GM21526 (cell line): Measurements from ENCODE around the gene LTBP1.

Experiments used
- ATAC-seq: cut with Tn5 transposase; IDR thresholded peaks from one replicate; pipeline ENCODE4 v1.9.1; 2021; ENCODE audit warnings: moderate library complexity; ENCODE audit not compliant: unreplicated experiment, low FRiP score

Gene LTBP1

DNA sequence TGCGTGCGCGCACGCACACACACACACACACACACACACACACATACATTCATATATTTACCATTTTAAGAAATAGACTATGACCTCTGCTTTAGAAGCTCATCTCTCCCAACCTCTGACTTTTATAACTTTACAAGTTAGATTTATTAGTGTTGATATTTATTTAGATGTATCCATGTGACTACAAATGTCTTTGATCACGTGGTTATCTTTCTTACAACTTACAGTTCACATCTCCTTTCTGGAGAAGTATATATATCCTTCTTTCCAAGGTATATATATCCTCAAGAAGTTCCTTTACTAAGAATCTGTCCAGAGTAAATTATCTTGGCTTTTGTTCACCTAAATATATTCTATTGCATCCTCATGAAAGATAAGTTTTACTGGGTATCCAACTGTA lies 16.3 kb upstream of the LTBP1 start:
- no peak for ATAC-seq

DNA sequence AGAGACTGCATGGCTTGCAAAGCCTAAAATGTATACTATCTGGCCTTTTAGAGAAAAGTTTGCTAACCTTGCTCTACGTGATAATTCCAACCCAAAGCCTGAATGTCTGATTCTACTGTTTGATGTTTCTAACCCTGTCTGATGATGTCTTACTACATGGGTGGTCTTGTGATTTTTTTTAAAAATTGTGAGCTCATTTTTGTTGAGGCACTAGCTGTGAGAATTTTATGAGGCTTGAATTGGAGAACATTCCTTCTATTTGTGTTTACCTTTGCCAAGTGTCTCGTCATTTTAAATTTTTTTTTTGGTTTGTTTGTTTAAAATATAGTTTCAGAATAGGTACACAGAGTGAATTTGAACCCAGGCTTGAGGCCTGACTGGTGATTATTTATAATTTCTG lies 15.2 kb upstream of the LTBP1 start:
- ATAC-seq: no peak

DNA sequence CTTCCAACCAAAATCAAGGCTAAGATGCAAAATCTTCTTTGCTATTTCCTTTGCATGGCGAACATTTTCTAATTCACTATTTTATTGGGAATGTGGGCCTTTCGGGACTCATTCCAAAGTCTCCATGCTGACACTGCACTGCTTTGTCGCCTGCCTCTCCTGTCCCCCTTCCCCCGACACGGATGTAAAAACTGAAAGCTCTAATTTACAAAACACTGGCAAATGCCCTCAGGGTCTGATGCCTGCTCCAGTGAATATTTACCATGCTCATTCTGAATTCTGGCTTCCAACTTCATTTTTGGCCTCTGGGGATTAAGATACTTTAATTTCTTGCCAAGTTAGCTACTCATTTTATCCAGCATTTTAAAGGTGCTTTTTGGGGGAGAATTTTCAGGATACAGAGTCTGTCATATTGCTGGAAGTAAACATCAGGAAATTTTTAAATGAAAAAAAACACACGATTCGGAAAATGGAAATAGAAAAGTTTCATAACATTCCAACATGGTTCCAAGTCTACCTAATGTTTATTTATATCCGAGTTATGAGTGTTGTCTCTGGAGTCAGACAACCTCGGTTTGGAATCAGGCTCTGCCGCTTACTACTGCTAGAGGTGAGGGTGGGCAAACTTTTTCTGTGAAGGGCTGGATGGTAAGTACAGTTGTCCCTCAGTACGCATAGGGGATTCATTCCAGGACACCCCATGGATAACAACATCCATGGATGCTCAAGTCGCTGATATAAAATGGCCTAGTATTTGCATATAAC lies 14.6 kb upstream of the LTBP1 start:
- ATAC-seq: no peak

DNA sequence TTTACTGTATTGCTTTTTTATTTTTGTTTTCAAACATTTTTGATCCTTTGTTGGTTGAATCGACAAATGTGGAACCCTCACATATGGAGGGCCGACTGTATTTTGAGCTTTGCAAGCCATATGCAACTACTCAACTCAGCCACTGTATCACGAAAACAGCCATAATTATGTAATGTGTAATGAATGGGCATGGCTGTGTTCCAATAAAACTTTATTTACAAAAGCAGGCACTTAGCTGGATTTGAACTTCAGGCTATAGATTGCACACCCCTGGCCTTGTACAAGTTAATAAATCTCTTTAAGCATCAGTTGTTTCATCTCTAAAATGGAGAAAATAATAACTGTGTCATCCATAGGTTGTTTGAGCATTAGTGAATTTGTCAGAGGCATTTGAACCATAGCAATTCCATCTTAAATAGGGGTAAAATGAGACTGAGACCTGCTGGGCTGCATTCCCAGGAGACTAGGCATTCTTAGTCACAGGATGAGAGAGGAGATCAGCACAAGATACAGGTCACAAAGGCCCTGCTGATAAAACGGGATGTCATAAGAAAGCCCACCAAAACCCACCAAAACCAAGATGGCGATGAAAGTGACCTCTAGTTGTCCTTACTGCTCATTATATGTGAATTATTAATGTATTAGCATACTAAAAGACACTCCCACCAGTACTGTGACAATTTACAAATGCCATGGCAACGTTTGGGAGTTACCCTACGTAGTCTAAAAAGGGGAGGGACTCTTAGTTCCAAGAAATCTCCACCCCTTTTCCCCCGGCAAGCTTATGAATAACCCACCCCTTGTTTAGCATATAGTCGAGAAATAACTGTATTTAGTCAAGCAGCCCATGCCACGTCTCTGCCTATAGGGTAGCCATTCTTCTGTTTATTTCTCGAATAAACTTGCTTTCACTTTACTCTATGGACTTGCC lies 13.7 kb upstream of the LTBP1 start:
- no peak for ATAC-seq

DNA sequence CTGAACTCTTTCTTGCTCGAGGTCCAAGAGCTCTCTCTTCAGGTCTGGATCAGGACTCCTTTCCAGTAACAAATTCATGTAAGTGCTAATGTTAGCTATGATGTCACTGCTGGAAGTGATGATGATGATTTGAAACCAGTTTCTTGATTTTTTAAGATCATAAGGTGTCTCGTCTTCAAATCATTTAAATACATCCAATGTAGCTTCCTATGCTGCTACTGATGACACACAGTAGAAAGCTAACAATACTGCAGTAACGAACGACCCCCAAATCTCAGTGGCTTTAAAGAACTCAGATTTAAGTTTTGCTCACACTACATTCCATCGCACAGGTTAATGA lies 13.0 kb upstream of the LTBP1 start:
- ATAC-seq: no peak

DNA sequence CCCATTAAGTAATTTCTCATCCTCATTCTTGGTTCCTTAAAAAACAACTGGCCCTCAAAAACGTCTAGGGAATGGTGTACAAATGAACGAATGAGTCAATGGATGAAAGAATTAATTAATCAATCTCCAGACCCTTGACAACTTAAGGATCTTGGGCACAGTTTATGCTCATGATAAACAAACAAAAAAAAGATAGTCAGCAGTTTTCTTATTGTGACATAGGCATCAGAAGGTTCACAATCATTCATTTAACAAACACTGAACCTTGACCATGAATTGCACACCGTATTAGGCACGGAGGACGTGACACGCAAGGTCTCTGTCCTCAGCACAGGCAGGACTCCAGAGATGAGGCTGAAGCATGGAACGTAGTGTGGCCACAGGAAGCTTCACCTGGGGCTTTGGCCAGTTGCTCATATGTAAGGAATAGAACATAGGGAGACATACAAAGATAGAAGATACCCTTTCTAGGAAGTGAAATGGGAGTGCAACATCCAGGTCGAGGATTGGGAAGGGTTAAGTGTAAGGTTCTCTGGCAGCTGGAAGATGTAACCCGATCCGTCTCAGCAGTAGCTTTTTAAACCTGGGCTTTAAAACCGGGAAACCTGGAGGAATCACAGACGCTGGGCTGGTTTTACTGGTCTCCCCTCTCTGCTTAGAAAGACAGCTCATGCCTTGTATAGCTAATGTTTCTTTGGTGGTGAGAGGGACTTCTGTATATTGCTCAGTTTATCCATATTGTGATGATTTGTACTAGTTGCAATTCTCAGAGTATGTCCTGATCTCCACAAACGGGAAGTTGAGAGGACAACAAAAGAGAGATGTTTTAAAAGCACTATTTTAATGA lies 8.9 kb upstream of the LTBP1 start:
- ATAC-seq: no peak

DNA sequence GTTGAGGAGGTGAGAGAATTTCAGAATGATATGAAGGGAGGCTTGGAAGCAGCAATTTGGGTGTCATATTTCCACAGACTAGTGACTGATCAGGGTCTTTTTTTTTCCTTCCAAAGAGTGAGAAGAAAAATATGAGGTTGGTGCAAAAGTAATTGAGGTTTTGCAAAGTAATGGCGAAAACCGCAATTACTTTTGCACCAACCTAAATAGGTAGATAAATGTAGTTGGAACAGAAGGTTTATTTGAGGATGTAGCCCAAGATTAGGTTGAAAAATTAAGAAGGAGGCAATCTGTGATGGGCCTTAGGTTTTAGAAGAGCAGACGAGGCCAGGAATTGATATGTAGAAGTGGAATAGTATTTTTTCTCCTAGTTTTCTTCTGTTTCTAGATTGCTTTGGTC lies 7.8 kb upstream of the LTBP1 start:
- no peak for ATAC-seq

DNA sequence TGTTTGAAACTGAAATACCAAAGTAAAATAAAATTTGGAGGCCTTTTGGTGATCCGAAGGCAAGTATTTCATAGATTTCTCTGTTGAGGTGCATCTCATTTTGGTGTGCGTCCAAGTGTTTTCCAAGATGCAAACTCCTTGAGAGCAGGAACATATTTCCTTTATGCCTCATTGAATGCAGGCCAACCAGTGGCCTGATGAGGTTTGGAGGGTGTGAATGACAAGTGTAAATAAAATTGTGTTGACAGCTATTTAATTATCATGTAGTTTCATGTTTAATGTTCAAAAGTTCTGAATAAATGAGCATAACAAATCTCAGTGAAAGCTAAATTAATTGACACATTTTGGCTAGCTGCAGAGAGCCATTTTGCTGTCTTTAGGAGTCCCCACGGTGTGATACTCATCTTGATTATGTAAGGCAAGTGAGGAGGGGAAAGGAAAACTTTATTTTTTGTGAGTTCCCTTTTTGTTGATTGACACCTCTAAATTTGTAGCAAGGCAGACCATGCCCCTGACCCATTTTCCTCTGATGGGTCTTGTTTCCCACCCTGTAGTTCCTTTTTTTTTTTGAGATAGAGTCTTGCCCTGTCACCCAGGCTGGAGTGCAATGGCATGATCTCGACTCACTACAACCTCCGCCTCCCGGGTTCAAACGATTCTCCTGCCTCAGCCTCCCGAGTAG lies 6.3 kb upstream of the LTBP1 start:
- no peak for ATAC-seq

DNA sequence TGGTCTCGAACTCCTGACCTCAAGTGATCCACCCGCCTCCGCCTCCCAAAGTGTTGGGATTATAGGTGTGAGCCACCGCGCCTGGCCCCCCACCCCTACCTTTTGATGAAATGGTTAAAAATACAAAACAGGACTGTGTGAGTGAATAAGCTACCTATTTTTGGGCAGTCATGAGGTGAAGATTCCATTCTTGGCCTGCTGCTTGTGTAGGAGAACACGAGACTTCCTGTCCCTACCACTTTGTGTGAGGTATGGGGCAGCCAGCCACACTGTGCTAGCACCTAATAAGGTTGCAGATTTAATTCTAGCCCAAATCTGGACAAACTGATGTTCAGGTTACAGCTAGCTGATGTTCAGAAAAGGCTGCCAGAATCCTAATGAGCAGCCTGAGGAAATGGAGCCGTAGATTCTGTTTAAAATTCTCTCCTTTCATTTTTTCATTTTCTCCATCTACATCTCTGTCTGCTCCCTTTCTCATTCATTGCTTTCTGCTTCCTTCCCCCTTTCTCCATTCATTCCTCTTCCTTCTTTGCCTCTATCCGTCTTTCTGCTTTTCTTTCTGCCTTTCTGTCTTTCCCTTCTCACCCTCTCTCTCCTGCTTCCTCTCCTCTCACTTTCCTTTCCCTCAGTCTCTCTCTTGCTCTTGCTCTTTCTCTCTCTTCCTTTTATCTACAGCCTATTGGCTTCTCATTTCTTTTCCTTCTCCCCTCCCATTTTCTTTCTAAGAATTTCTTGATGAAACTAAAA lies 4.6 kb upstream of the LTBP1 start:
- no peak for ATAC-seq

DNA sequence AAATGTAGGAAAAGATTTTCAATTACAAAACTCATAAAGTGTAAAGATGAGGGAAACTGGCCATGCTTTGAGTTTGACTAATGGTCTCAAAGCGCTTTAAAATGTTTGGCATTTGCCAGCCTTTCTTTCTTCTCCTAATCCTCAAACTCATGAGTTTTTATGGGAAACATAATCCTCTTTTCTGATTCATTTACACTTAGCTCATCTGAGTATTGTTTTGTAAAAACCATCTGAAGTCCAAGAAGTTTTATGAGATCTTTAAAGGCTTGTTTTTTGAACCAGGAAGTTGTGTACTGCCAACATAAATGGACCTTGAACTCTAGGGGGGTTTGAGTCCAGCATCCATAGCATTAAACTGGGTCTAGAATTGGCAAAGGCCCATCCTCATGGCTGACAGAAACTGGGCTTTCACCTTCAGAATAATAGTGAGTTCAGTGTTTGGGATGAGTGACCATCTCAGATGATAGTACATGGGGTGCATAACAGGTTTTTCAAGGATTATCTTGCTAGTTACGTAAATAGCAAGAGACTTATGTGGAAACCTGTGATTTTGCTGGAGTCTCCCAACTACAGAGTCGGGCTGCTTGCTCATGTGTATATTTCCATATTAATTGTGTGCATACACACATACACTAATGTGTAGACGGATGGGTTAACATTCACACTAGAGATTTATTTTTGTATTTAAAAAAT lies 3.8 kb upstream of the LTBP1 start:
- no peak for ATAC-seq

DNA sequence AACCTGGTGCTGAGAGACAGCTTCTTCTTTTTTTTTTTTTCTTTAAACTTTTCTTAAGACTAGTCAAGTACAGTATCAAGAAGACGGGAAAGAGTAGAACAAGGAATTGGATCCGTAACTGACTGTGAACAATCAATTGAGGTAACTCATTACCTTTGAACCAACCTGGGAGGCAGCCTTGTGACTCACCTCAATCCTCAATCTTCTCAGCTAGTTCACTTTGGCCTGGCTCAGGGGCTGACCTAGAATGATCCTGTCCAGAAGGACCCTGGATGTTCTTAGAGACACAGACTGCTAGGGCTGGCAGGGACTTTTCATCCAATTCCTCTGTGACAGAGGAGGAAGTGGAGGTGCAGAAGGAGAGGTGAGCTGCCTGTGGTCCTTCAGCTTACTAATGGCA lies 1.5 kb upstream of the LTBP1 start:
- no peak for ATAC-seq

DNA sequence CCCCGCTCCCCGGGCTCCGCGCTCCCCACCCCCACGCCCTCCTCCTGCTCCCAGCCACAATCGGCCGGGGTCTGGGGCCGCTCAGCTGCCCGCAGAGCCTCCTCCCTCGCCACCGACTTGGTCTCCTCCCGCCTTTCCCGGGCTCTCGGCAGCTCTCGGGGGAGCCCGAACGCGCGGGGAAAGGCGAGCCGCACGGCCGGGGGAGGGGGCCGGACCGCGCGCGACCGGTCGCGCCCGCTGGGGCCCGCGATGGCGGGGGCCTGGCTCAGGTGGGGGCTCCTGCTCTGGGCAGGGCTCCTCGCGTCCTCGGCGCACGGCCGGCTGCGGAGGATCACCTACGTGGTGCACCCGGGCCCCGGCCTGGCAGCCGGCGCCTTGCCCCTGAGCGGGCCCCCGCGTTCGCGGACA lies 327 bp downstream of the LTBP1 start:
- ATAC-seq: peak; percentile 24

DNA sequence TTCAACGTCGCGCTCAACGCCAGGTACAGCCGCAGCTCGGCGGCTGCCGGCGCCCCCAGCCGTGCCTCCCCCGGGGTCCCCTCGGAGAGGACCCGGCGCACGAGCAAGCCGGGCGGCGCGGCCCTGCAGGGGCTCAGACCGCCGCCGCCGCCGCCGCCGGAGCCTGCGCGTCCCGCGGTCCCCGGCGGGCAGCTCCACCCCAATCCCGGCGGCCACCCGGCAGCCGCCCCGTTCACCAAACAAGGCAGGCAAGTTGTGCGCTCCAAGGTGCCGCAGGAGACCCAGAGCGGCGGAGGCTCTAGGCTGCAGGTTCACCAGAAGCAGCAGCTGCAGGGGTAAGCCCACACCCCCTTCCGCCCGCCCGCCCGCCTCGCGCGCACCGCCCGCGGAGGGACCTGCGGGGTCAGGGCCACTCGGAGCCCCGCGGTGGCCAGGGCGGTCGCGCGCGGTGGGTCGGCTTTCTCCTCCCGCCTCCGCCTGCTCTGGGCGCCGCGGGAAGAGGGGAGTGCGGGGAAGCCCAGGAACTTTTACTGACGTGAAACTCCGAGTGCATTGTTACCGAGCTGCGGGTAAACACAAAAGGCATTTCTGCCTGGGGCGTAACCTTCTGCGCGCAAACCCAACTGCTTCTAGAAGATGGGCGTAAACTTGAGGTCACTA lies 861 bp downstream of the LTBP1 start:
- peak; percentile 32 for ATAC-seq

DNA sequence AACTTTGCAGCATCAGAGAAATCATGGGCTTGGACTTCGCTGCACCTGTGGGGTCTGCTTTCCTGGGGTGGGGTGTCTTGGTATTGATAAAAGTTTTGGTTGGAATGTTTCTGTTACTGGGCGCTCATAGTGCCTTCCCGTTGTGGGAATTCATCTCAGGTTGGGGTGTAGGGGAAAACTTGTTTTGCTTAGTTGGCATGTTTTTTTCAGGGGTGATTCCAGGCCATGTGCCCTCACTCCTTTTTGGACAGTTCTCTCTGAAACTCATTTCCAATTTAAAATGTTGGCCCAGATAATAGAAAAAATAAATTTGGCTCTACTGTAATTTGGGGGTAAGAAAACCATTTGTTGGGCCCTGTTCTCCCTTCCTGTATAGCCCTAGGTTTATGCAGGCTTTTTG lies 1.5 kb downstream of the LTBP1 start:
- no peak for ATAC-seq

DNA sequence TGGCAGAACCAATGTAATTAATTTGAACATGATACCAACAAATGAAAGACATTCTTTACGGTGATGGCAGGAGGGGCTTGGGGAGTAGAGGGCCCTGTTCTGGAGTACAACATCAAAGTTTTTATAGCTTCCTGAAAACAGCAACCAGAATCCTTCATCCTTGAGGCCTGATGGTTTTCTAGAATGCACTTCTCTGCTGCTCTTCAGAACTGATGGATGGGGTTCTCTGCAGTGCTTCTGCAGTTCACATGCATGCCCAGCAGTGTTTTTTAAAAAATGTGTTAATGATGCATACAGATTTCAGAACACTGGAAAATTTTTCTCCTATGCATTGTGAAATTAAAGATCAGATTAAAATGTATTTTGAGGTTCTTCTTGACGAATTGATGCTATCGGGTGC lies 2.5 kb downstream of the LTBP1 start:
- no peak for ATAC-seq

DNA sequence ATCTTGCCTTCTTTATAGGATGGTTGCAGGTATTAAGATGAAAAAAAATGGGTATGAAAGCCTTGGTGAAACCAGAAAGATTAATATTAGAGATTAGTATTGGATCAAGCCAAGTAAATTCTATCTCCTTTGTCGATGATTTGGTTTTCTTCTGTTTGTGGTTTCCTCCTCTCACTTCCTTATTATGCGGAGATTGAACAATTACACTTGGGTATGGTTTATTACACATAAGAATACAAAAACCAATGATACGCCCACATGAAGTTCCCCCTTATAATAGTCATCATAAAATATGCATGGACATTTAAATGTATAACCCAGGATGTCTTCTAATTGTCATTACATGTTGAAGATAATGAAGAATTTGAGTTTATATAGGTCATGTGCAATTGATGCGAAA lies 4.9 kb downstream of the LTBP1 start:
- ATAC-seq: no peak

DNA sequence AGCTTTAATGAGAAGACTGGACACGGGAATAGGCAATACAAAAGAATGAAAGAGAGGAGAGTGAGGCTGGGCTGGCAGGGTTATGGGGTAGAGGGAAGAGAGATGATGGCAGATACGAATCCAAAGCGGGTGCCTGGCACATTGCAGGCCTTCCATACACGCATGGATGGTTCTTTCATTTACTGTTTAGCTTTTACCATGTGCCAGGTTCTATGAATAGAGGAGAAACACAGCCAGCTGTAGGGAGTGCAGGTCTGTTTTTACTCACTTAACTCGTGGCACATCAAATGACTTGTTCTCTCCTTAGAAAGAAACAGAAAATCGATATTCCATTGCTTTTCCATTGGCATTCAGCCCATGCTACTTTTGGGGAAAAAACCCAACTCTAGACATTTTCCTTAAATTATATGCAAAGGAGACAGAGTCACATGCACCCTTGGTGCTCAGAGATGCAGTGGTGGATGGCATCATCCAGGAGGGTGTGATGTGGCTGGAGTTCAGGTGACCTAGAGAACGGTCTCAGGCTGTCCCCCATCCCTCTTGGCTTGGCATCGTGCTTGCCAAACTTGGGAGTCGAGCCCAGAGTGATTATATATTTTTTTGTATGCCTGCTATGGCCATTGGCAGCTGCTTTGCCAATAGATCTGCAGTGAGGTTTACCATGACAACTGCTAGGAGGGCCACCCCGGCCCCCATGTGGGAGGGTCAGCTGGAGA lies 6.2 kb downstream of the LTBP1 start:
- no peak for ATAC-seq

DNA sequence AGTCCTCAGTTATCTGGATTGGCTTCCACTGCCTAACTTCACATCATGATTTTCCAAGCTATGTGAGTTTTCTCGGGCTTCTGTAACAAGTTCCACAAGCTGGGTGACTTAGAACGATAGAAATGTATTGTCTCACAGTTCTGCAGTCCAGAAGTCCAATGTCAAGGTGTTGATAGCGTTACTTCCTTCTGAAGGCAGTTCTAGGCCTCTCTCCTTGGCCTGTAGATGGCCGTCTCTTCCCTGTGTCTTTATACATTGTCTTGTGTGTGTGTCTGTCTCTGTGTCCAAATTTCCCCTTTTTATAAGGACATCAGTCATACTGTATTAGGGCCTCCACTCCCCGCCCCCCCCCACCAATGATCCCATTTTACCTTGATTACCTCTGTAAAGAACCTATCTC lies 7.5 kb downstream of the LTBP1 start:
- ATAC-seq: no peak
